Measurements from ENCODE around the gene SERPIND1. TPM values are rescaled to one million over a fixed set of nuclear protein-coding genes. Genes with fewer than 3 reads are reported as not detected.
A peak's percentile ranks its signal among the peaks of the same experiment; 100 is the strongest.

SERPIND1 gene
- total and polyA plus RNA-seq, 10 of the 15 experiments (the other 5 are each of a cell fraction or from before 2014, with no cell fraction given): 0.08 to 0.85 (median 0.38) TPM; not detected in 1

GRCh38 chr22:20803696-20804324 is 29.9 kb downstream of the SERPIND1 start:
- intact Hi-C loops (cut with micrococcal nuclease; ENCODE audit: unreplicated experiment): no loop called here
- ChIA-PET CTCF (interaction anchor here (0.8 to 1.0 kb wide), 3 partner anchors 20 to 179 kb away, joined by 3 read pairs; partner anchors contain the start of gene LZTR1), RAD21 (ENCODE audit: unreplicated experiment) (no interaction called here), POLR2A (no interaction called here), SMC1A (ENCODE audit: uncharacterized antibody, unreplicated experiment) (interaction anchor here (0.7 kb wide), 1 partner anchor 356 kb away, joined by 4 read pairs; no protein-coding TSS in a partner anchor)
- no peak overlapping the region for H2AFZ ChIP-seq (ENCODE audit: control insufficient read depth, low read depth, low read length)
- no peak overlapping the region for H3K27ac ChIP-seq (ENCODE audit: control insufficient read depth, insufficient read depth)
- in situ Hi-C loops (cut with MboI): no loop called here
- no peak overlapping the region for H3K4me2 ChIP-seq (ENCODE audit: control insufficient read depth, insufficient read depth)
- no peak for DNase-seq (ENCODE audit: low read depth, low spot score)
- FAIRE-seq: no peak
- no peaks in the 10 kb centered on the region for H3K4me1 ChIP-seq (ENCODE audit: control insufficient read depth, insufficient read depth, low read length)
- 87% methylated on average over 11 of the region's 11 CpGs for WGBS (ENCODE audit: insufficient coverage, insufficient replicate concordance, low lambda C conversion rate, missing lambda C conversion rate)
- TF ChIP-seq CTCF (IDR thresholded peaks at IDR 0.05 in 2 of 3, conservative IDR thresholded peaks at IDR 0.05 in 1 of 3; ENCODE audit: control insufficient read depth in 2 of 3, extremely low read depth in 1 of 3, insufficient read depth in 1 of 3, low read depth in 3 of 3, low read length in 3 of 3): peak; percentile 46 to 52 (median 51)
- no peak for TF ChIP-seq EZH2 (IDR thresholded peaks at IDR 0.05; ENCODE audit: borderline replicate concordance, control insufficient read depth, low read depth, low read length)
- no peak for TF ChIP-seq PBX3 (IDR thresholded peaks at IDR 0.05; ENCODE audit: insufficient replicate concordance, low read depth, low read length)
- no peak for TF ChIP-seq BRCA1 (IDR thresholded peaks at IDR 0.05; ENCODE audit: low read depth, low read length)
- peak; percentile 51 for TF ChIP-seq RAD21 (IDR thresholded peaks at IDR 0.05; ENCODE audit: insufficient read depth, low read depth, low read length)
- H3K9ac ChIP-seq (ENCODE audit: control insufficient read depth, insufficient read depth, low read length): no peak overlapping the region
- no TSS peak for BruUV-seq (replicated peaks)
- H3K27me3 ChIP-seq (replicated peaks in 1 of 2; ENCODE audit: control insufficient read depth in 2 of 2, insufficient read depth in 2 of 2, low read length in 1 of 2): no peaks in the 10 kb centered on the region
- no peaks in the 10 kb centered on the region for H3K79me2 ChIP-seq (ENCODE audit: control insufficient read depth, insufficient read depth, low read length)
- H3K4me3 ChIP-seq: no peak overlapping the region
- peak; percentile 49; the same call in 2 of the 3 replicates for ATAC-seq
- H3K36me3 ChIP-seq (ENCODE audit: control insufficient read depth in 2 of 2, insufficient read depth in 2 of 2, low read length in 1 of 2): peaks cover 12 to 24% of the 10 kb centered on the region in 2 experiments; a peak in 3 of 4 replicates
- H4K20me1 ChIP-seq (ENCODE audit: control insufficient read depth, insufficient read depth): no peaks in the 10 kb centered on the region
- H3K9me3 ChIP-seq (replicated peaks; ENCODE audit: control insufficient read depth, insufficient read depth, low read length): no peaks in the 10 kb centered on the region

Measured in GM12878 (cell line).